ENCODE data around the gene IDH2. TPM values are rescaled to one million over a fixed set of nuclear protein-coding genes. Genes with fewer than 3 reads are reported as not detected.

Gene IDH2
- total and polyA plus RNA-seq, 10 of the 15 experiments (the other 5 are each of a cell fraction or from before 2014, with no cell fraction given): 2.3 to 358 (median 242) TPM

GRCh38 chr15:90037961-90038631, 64.2 kb downstream of the IDH2 start (continued):
- TF ChIP-seq, protein P1, sequence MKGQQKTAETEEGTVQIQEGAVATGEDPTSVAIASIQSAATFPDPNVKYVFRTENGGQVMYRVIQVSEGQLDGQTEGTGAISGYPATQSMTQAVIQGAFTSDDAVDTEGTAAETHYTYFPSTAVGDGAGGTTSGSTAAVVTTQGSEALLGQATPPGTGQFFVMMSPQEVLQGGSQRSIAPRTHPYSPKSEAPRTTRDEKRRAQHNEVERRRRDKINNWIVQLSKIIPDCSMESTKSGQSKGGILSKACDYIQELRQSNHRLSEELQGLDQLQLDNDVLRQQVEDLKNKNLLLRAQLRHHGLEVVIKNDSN (IDR thresholded peaks at IDR 0.05; ENCODE audit: borderline replicate concordance, extremely low read length, insufficient read depth, low read depth, low read length): no peak
- TF ChIP-seq GABPA (IDR thresholded peaks at IDR 0.05; ENCODE audit: low read depth): no peak
- no peak for TF ChIP-seq KAT2A (conservative IDR thresholded peaks at IDR 0.05; ENCODE audit: control insufficient read depth, low read depth, low read length)
- 0 out of 2 replicates have a peak, but pooled peaks have one; percentile 29 for TF ChIP-seq ZSCAN29 (IDR thresholded peaks at IDR 0.05)
- 0 out of 2 replicates have a peak, but pooled peaks have one; percentile 17 for TF ChIP-seq NR2F1 (conservative IDR thresholded peaks at IDR 0.05)
- peak; percentile 83 for TF ChIP-seq JUNB (IDR thresholded peaks at IDR 0.05)
- no peak for TF ChIP-seq PAX8 (IDR thresholded peaks at IDR 0.05)

DNA sequence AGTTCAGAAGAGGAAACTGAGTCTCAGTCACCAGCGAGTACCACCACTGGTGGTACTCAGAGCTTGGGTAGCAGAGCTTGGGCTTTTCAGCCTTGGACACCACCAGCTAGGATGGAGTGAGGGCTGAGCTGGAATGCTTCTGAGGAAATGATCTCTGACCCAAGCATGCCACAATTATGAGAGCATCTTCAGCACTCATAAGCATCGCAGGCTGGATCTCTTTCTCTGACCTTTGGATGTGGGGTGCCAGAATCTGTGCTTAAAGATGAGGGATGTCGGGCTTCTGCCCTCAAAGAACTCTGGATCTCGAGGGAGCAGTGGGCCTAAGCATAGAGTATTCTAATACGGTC, 64.8 kb downstream of the IDH2 start:
- Histone ChIP-seq H3K4me2 (ENCODE audit: control insufficient read depth, insufficient read depth) (peak overlapping the region; percentile 63), H3K27ac (ENCODE audit: control insufficient read depth, insufficient read depth) (peak overlapping the region; percentile 87), H3K4me1 (ENCODE audit: control insufficient read depth, insufficient read depth, low read length) (peaks cover 58% of the 10 kb centered on the region), H3K36me3 (ENCODE audit: control insufficient read depth in 2 of 2, insufficient read depth in 2 of 2, low read length in 1 of 2) (peaks cover 1 to 4% of the 10 kb centered on the region in 2 experiments), H3K4me3 (no peak overlapping the region), H4K20me1 (ENCODE audit: control insufficient read depth, insufficient read depth) (no peaks in the 10 kb centered on the region), H3K79me2 (ENCODE audit: control insufficient read depth, insufficient read depth, low read length) (peaks cover 69% of the 10 kb centered on the region), H3K27me3 (replicated peaks in 1 of 2; ENCODE audit: control insufficient read depth in 2 of 2, insufficient read depth in 2 of 2, low read length in 1 of 2) (no peaks in the 10 kb centered on the region), H3K9me3 (replicated peaks; ENCODE audit: control insufficient read depth, insufficient read depth, low read length) (no peaks in the 10 kb centered on the region; the same call in 2 of the 3 replicates), H3K9ac (ENCODE audit: control insufficient read depth, insufficient read depth, low read length) (0 out of 2 replicates have a peak overlapping the region, but pooled peaks have one; percentile 18), H2AFZ (ENCODE audit: control insufficient read depth, low read depth, low read length) (no peak overlapping the region)
- intact Hi-C loops (cut with micrococcal nuclease; ENCODE audit: unreplicated experiment) (loop anchor here (5.0 kb wide), 1 partner anchor 60 kb away; no protein-coding TSS in a partner anchor), in situ Hi-C loops (cut with MboI) (no loop called here)
- CTCF ChIA-PET: interaction anchor here (1.0 to 2.2 kb wide), 3 partner anchors 11 to 51 kb away, joined by 3 to 7 read pairs (median 4); no protein-coding TSS in a partner anchor
- no peak for ATAC-seq
- BruUV-seq (replicated peaks): no TSS peak
- POLR2A ChIA-PET: interaction anchor here (7.5 kb wide), 1 partner anchor 34 kb away, joined by 56 read pairs; no protein-coding TSS in a partner anchor
- 98% methylated on average over 5 of the region's 5 CpGs for WGBS (ENCODE audit: insufficient coverage, insufficient replicate concordance, low lambda C conversion rate, missing lambda C conversion rate)
- no peak for FAIRE-seq
- RAD21 ChIA-PET (ENCODE audit: unreplicated experiment): interaction anchor here (0.7 kb wide), 1 partner anchor 24 kb away, joined by 3 read pairs; no protein-coding TSS in a partner anchor
- no peak for DNase-seq (ENCODE audit: low read depth, low spot score)
- SMC1A ChIA-PET (ENCODE audit: uncharacterized antibody, unreplicated experiment): interaction anchor here (0.6 to 1.5 kb wide), 4 partner anchors 24 to 62 kb away, joined by 3 to 5 read pairs (median 4); no protein-coding TSS in a partner anchor
- TF ChIP-seq IKZF1 (conservative IDR thresholded peaks at IDR 0.05) (no peak), CHD2 (IDR thresholded peaks at IDR 0.05; ENCODE audit: borderline replicate concordance, low read depth, low read length) (no peak), CHD1 (IDR thresholded peaks at IDR 0.05; ENCODE audit: low read depth, low read length) (no peak), KDM1A (IDR thresholded peaks at IDR 0.05; ENCODE audit: borderline replicate concordance) (no peak), ZNF24 (IDR thresholded peaks at IDR 0.05) (no peak), POLR2A (IDR thresholded peaks at IDR 0.05; ENCODE audit: low read depth, low read length) (no peak), CHD4 (IDR thresholded peaks at IDR 0.05) (no peak), SIX5 (IDR thresholded peaks at IDR 0.05; ENCODE audit: low read depth, low read length, severe bottlenecking) (no peak), MTA2 (IDR thresholded peaks at IDR 0.05; ENCODE audit: low read depth) (no peak), KLF5 (IDR thresholded peaks at IDR 0.05; ENCODE audit: partially characterized antibody) (no peak)
- TF ChIP-seq, protein P2, sequence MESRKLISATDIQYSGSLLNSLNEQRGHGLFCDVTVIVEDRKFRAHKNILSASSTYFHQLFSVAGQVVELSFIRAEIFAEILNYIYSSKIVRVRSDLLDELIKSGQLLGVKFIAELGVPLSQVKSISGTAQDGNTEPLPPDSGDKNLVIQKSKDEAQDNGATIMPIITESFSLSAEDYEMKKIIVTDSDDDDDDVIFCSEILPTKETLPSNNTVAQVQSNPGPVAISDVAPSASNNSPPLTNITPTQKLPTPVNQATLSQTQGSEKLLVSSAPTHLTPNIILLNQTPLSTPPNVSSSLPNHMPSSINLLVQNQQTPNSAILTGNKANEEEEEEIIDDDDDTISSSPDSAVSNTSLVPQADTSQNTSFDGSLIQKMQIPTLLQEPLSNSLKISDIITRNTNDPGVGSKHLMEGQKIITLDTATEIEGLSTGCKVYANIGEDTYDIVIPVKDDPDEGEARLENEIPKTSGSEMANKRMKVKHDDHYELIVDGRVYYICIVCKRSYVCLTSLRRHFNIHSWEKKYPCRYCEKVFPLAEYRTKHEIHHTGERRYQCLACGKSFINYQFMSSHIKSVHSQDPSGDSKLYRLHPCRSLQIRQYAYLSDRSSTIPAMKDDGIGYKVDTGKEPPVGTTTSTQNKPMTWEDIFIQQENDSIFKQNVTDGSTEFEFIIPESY (IDR thresholded peaks at IDR 0.05): no peak
- TF ChIP-seq, protein P3, sequence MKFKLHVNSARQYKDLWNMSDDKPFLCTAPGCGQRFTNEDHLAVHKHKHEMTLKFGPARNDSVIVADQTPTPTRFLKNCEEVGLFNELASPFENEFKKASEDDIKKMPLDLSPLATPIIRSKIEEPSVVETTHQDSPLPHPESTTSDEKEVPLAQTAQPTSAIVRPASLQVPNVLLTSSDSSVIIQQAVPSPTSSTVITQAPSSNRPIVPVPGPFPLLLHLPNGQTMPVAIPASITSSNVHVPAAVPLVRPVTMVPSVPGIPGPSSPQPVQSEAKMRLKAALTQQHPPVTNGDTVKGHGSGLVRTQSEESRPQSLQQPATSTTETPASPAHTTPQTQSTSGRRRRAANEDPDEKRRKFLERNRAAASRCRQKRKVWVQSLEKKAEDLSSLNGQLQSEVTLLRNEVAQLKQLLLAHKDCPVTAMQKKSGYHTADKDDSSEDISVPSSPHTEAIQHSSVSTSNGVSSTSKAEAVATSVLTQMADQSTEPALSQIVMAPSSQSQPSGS (IDR thresholded peaks at IDR 0.05; ENCODE audit: low read length): no peak

Data from GM12878 (cell line).